Psoas muscle (tissue), 8 donors: Measurements from ENCODE around the gene PDE11A. TPM values are rescaled to one million over a fixed set of nuclear protein-coding genes. Genes with fewer than 3 reads are reported as not detected.

Experiments
- ATAC-seq, 4 donors: fragments of 200-7000 bp; cut with Tn5 transposase; one replicate each; pipeline ENCODE4 v1.9.1; 2020; ENCODE audit warnings: moderate library complexity in 3 of 4, mild to moderate bottlenecking in 2 of 4
- DNase-seq, 2 donors: peaks; one replicate each; pipeline ENCODE4 v3.0.0-alpha.2; 2020
- H3K27ac ChIP-seq: fragments of 200-600 bp; one replicate; pipeline ENCODE4 v1.8.0; 2022
- H3K27me3 ChIP-seq, 3 donors: fragments of 200-600 bp in 1 of 3; one replicate each; pipeline versions ENCODE4 v1.6.1 to v1.8.0; 2013 to 2022; ENCODE audit warnings: low read length in 2 of 3, mild to moderate bottlenecking in 2 of 3, moderate library complexity in 1 of 3; ENCODE audit not compliant: insufficient read depth in 3 of 3
- H3K36me3 ChIP-seq, 2 donors: fragments of 200-600 bp in 1 of 2; one replicate each; pipeline versions ENCODE4 v1.6.1 to v1.8.0; 2013 to 2022; ENCODE audit warnings: low read depth in 1 of 2, mild to moderate bottlenecking in 1 of 2, moderate library complexity in 1 of 2; ENCODE audit not compliant: insufficient read depth in 1 of 2
- H3K4me1 ChIP-seq: fragments of 200-600 bp; one replicate; pipeline ENCODE4 v1.8.0; 2022
- H3K4me3 ChIP-seq: fragments of 200-600 bp; one replicate; pipeline ENCODE4 v1.8.0; 2022; ENCODE audit warnings: mild to moderate bottlenecking
- H3K9me3 ChIP-seq: fragments of 200-600 bp; one replicate; pipeline ENCODE4 v1.8.0; 2022
- CTCF ChIP-seq: fragments of 200-600 bp; IDR thresholded peaks from one replicate; pipeline ENCODE4 v1.8.0; 2022; ENCODE audit warnings: antibody characterized with exemption
- WGBS, 3 donors: extraction: QIAGEN DNeasy Blood & Tissue Kit; methylation state at CpG; one replicate each; pipeline versions ENCODE4 v1.1.6 to v1.1.7; 2013; 5-methylcytosine and 5-hydroxymethylcytosine counted together
- intact Hi-C, 2 donors: fragments of 100-400 bp; cut with DNase I; formaldehyde crosslinking; loops; one replicate each; pipeline versions ENCODE4 v1.11.0 to v1.14.2; 2022
- polyA plus RNA-seq, 3 donors: library from polyadenylated mRNA; stranded (reverse); fragments of 200-250 nt; gene quantifications; one replicate each; pipeline ENCODE4 v1.2.3, GENCODE V29; 2013
- total RNA-seq, 4 donors: library from RNA; stranded (reverse); fragmentation: NEBNext Ultra II Directional in 2 of 4; extraction: Animal tissue kit (Norgen Biotek cat#: 25700) in 2 of 4; gene quantifications; one replicate each; pipeline versions ENCODE4 v1.2.1 to v1.2.4, GENCODE V29; 2021 to 2023
- donor health status: healthy with polysubstance abuse.
- donor health status: DM: no; HTN: no; CAD: no; lungs with moderate emphysema.
- donor health status: Bipolar disorder and iron deficiency.
- donor health status: healthy.
- donor health status: DM: yes; HTN: yes; CAD: no.
- donor health status: DM: no; HTN: no; CAD: no.
- donor health status: DM: no; HTN: no; CAD: no.
- donor health status: DM: yes; HTN: yes; CAD: no.

The PDE11A gene
- total and polyA plus RNA-seq, 7 donors, result 0.35 to 39.7 (median 2.3) TPM

GRCh38 chr2:178109813-178110212, 37.2 kb upstream of the PDE11A start:
- WGBS, 3 donors, result 12 to 24% (median 19%) methylated on average over 1 of the region's 1 CpG
- no peak for ATAC-seq
- DNase-seq, result no peak
- no peaks in the 10 kb centered on the region for H3K27me3 ChIP-seq
- H3K4me3 ChIP-seq, result no peak overlapping the region
- H3K27ac ChIP-seq, result no peak overlapping the region
- TF ChIP-seq CTCF, result peak; percentile 59
- H3K9me3 ChIP-seq, result no peaks in the 10 kb centered on the region
- intact Hi-C loops, result loop anchor here (5.0 to 10.0 kb wide), 2 partner anchors 87 to 305 kb away; no protein-coding TSS in a partner anchor
- peaks cover 14% of the 10 kb centered on the region for H3K4me1 ChIP-seq
- H3K36me3 ChIP-seq, result no peaks in the 10 kb centered on the region

DNA sequence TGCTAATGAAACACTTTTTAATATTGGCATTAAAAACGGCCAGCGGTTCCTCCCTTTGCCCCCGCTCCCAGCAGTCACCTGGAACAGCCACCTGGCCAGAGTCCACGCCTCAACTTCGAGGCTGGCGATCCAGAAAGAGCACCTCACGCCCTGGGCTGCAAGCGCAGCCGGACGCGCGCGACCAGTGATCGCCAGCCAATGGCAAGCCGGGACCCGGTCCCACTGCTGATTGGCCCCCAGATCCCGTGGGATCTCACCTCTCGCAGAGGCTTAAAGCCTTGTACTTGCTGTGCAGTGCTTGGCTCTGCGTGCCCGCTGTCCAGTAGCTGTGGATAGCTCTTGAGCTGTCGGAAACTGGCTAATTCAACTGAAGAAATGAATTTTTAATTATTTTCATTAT, 35.6 kb upstream of the PDE11A start:
- ATAC-seq (no peak), DNase-seq (no peak)
- WGBS, 3 donors, result 85 to 89% (median 87%) methylated on average over 21 of the region's 21 CpGs
- H3K9me3 ChIP-seq, result no peaks in the 10 kb centered on the region
- H3K4me3 ChIP-seq, result no peak overlapping the region
- intact Hi-C loops, result no loop called here
- H3K27me3 ChIP-seq, result no peaks in the 10 kb centered on the region
- H3K27ac ChIP-seq, result no peak overlapping the region
- no peaks in the 10 kb centered on the region for H3K36me3 ChIP-seq
- H3K4me1 ChIP-seq, result peaks cover 6% of the 10 kb centered on the region
- no peak for TF ChIP-seq CTCF

DNA sequence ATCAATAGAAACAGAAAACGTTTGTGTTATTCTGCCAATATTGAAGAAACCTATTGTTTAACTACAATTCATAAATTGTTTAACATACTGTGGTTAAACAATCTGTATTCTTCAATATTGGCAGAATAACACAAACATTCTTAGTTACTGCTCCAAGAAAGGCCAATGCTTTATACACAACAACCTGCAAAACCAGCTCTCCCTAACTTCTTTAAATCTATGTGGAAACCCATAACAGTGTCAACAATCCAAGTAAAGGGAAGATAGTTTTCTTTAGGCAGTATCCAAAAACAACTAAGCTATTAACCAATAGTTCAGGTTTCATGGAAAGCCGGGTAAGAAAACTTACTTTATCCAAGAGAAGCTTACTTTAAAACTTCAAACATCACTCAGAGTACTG, 33.5 kb upstream of the PDE11A start:
- no peaks in the 10 kb centered on the region for H3K4me1 ChIP-seq
- H3K27me3 ChIP-seq, result no peaks in the 10 kb centered on the region
- ATAC-seq (no peak), DNase-seq (no peak)
- no peak overlapping the region for H3K27ac ChIP-seq
- WGBS, 3 donors, result 57 to 66% (median 59%) methylated on average over 2 of the region's 2 CpGs
- TF ChIP-seq CTCF, result no peak
- H3K36me3 ChIP-seq, result no peaks in the 10 kb centered on the region
- H3K4me3 ChIP-seq, result no peak overlapping the region
- intact Hi-C loops, result no loop called here
- H3K9me3 ChIP-seq, result no peaks in the 10 kb centered on the region

DNA sequence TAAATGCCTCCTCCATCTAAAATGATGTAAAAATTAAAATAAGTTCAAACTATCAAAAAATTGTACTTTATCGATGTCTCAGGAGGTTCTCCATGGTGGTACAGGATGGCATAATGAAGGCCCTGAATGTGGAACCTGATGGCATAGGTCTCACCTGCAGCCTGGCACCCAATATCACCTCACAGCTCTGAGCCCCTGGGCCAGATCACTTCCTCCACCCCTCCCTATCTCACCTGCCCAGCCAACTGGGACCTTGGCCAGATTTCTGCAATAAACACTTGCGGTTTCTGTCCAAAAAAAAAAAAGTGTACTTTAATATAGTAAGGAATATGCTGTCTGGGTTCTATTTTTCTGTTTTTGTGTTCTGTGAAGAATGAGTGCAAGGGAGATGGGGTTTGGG, 33.0 kb upstream of the PDE11A start:
- intact Hi-C loops, result no loop called here
- DNase-seq, result no peak
- H3K36me3 ChIP-seq, result no peaks in the 10 kb centered on the region
- 56 to 93% (median 64%) methylated on average over 2 of the region's 2 CpGs for WGBS, 3 donors
- H3K4me3 ChIP-seq, result no peak overlapping the region
- H3K27me3 ChIP-seq, result no peaks in the 10 kb centered on the region
- H3K27ac ChIP-seq, result no peak overlapping the region
- H3K9me3 ChIP-seq, result no peaks in the 10 kb centered on the region
- H3K4me1 ChIP-seq, result no peaks in the 10 kb centered on the region
- no peak for ATAC-seq
- TF ChIP-seq CTCF, result no peak

DNA sequence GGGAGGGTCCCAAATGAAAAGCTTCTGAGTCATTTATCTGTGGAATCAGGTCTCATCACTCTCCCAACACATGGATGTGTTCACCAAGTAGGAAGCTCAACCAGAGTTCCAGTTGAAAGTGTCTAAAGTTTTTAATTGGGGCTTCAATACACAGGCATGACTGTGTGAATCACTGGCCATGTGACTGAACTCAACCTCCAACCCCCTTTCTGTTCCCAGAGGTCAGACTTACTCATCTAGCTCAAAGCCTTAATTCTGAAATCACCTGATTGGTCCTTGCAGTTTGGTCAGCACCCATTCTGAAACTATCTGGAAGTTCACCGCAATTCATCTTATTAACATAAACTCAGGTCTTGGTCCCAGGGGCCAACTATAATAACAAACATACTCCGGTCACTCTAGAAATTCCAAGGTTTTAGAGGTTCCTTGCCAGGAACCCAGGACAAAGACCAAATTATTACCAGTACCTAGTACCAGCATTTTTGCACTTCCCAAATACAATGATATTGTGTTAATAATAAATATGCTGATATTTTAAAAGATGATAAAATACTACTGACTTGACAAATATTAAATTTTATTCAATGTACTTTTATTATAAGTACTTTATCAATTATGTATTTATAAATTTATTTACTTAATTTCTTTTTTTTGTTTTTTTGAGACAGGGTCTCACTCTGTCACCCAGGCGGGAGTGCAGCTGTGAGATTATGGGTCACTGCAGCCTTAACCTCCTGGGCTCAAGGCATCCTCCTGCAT, 28.9 kb upstream of the PDE11A start:
- ATAC-seq (no peak), DNase-seq (no peak)
- Histone ChIP-seq H3K36me3 (no peaks in the 10 kb centered on the region), H3K4me1 (no peaks in the 10 kb centered on the region), H3K27me3 (no peaks in the 10 kb centered on the region), H3K27ac (no peak overlapping the region), H3K9me3 (no peaks in the 10 kb centered on the region), H3K4me3 (no peak overlapping the region)
- WGBS, 3 donors, result 85 to 91% (median 88%) methylated on average over 3 of the region's 3 CpGs
- no peak for TF ChIP-seq CTCF
- intact Hi-C loops, result no loop called here
